AG04450 (cell line): ENCODE measurements around the gene PRKAA2. TPM values are rescaled to one million over a fixed set of nuclear protein-coding genes. Genes with fewer than 3 reads are reported as not detected.

Source experiments
- CTCF ChIA-PET: fragments of 300-600, 350-600 bp; formaldehyde crosslinking; extraction: SDS; loops from one replicate; lab custom pipeline; 2022; ENCODE audit warnings: antibody characterized with exemption, inconsistent platforms; lab: Charles Lee
- POLR2A ChIA-PET: fragments of 350-600 bp; formaldehyde crosslinking; extraction: SDS; loops from one replicate; lab custom pipeline; 2021; ENCODE audit warnings: antibody characterized with exemption, inconsistent platforms; lab: Yijun Ruan, JAX
- DNase-seq: peaks from one replicate; pipeline ENCODE4 v3.0.0-alpha.2; 2011; ENCODE audit warnings: low read depth, low spot score
- H3K27ac ChIP-seq: one replicate; pipeline ENCODE4 v1.5.1; 2012; ENCODE audit warnings: low read depth, low read length, control low read depth
- H3K27me3 ChIP-seq: one replicate; pipeline ENCODE4 v1.6.0; 2012; ENCODE audit warnings: low read length; ENCODE audit not compliant: control insufficient read depth, insufficient read depth
- H3K4me3 ChIP-seq: 2 replicates; pipeline ENCODE4 v1.5.1; 2011; ENCODE audit warnings: mild to moderate bottlenecking, low read depth, low read length, control low read depth
- H3K9me3 ChIP-seq: 2 replicates; pipeline ENCODE4 v1.5.1; 2012; ENCODE audit warnings: low read length; ENCODE audit not compliant: control insufficient read depth, insufficient read depth
- CTCF ChIP-seq: IDR thresholded peaks from 2 replicates; pipeline ENCODE4 v1.5.1; 2011; ENCODE audit warnings: low read depth, low read length, control low read depth, inconsistent platforms
- polyA plus RNA-seq: library from polyadenylated mRNA; depleted of rRNA; stranded (reverse); fragments of >200 nt; gene quantifications from 2 replicates; pipeline ENCODE4 v1.2.3, GENCODE V29; 2011

Gene PRKAA2
- polyA plus RNA-seq, 1 experiment: 4.7 TPM

- DNase-seq: no peak
- no peaks in the 10 kb centered on the region for H3K27me3 ChIP-seq
- POLR2A ChIA-PET: no interaction called here
- H3K4me3 ChIP-seq: no peak overlapping the region
- no peak for TF ChIP-seq CTCF
- CTCF ChIA-PET: interaction anchor here (1.7 kb wide), 1 partner anchor 155 kb away, joined by 4 read pairs; no protein-coding TSS in a partner anchor
- no peak overlapping the region for H3K27ac ChIP-seq
- H3K9me3 ChIP-seq: no peaks in the 10 kb centered on the region
Observed at GRCh38 chr1:56666112-56666608, 21.0 kb downstream of the PRKAA2 start.

- H3K27ac ChIP-seq: no peak overlapping the region
- ChIA-PET CTCF (no interaction called here), POLR2A (no interaction called here)
- no peak overlapping the region for H3K4me3 ChIP-seq
- no peaks in the 10 kb centered on the region for H3K27me3 ChIP-seq
- DNase-seq: no peak
- no peak for TF ChIP-seq CTCF
- no peaks in the 10 kb centered on the region for H3K9me3 ChIP-seq
Observed at GRCh38 chr1:56670350-56670749, 25.2 kb downstream of the PRKAA2 start.

- DNase-seq: no peak
- H3K9me3 ChIP-seq: no peaks in the 10 kb centered on the region
- TF ChIP-seq CTCF: no peak
- no peak overlapping the region for H3K27ac ChIP-seq
- H3K4me3 ChIP-seq: no peak overlapping the region
- CTCF ChIA-PET: no interaction called here
- POLR2A ChIA-PET: no interaction called here
- H3K27me3 ChIP-seq: no peaks in the 10 kb centered on the region
Observed at GRCh38 chr1:56671085-56671484, 26.0 kb downstream of the PRKAA2 start.

GRCh38 chr1:56671542-56671941, 26.4 kb downstream of the PRKAA2 start:
- no peak overlapping the region for H3K27ac ChIP-seq
- DNase-seq: no peak
- TF ChIP-seq CTCF: no peak
- ChIA-PET POLR2A (no interaction called here), CTCF (no interaction called here)
- H3K27me3 ChIP-seq: no peaks in the 10 kb centered on the region
- H3K4me3 ChIP-seq: no peak overlapping the region
- no peaks in the 10 kb centered on the region for H3K9me3 ChIP-seq

GRCh38 chr1:56672579-56672978, 27.5 kb downstream of the PRKAA2 start:
- H3K27ac ChIP-seq: no peak overlapping the region
- POLR2A ChIA-PET: no interaction called here
- DNase-seq: no peak
- no peaks in the 10 kb centered on the region for H3K9me3 ChIP-seq
- CTCF ChIA-PET: no interaction called here
- no peak for TF ChIP-seq CTCF
- H3K27me3 ChIP-seq: no peaks in the 10 kb centered on the region
- H3K4me3 ChIP-seq: no peak overlapping the region
